A549 (cell line): Measurements from ENCODE around the gene BHLHA15. TPM values are rescaled to one million over a fixed set of nuclear protein-coding genes. Genes with fewer than 3 reads are reported as not detected.

ENCODE experiments used
- ATAC-seq, 2 experiments: fragments of 200-7000 bp in 1 of 2; fragments of >200 bp in 1 of 2; cut with Nextera tagmentation in 1 of 2; cut with Tn5 transposase in 1 of 2; 3 replicates each; pipeline versions ENCODE4 v1.8.0 to v1.9.1; 2018 to 2020; ENCODE audit warnings: mild to moderate bottlenecking in 1 of 2, moderate library complexity in 1 of 2
- CTCF ChIA-PET: fragments of 300-600 bp; sonication (Branson Sonifier 250); formaldehyde crosslinking; extraction: SDS; loops from one replicate; lab custom pipeline; 2021; ENCODE audit warnings: antibody characterized with exemption, inconsistent platforms; lab: Yijun Ruan, JAX
- POLR2A ChIA-PET: fragments of 350-600 bp; formaldehyde crosslinking; extraction: SDS; loops from one replicate; lab custom pipeline; 2021; ENCODE audit warnings: antibody characterized with exemption, inconsistent platforms; lab: Yijun Ruan, JAX
- DNase-seq, 2 experiments: peaks; one replicate each; pipeline versions ENCODE4 v3.0.0 to v3.0.0-alpha.2; 2011 to 2016; ENCODE audit warnings: low read depth in 1 of 2, low spot score in 1 of 2
- FAIRE-seq: peaks from 2 replicates; lab custom pipeline; 2011; peaks lifted over from hg19 to GRCh38; lab: Jason Lieb, UNC
- H3K27ac ChIP-seq, 2 experiments: fragments of >200 bp; sonication (Bioruptor Twin); formaldehyde crosslinking; 3 replicates each; pipeline ENCODE4 v1.5.1; 2016 to 2017
- H3K4me1 ChIP-seq: fragments of >200 bp; sonication (Bioruptor Twin); formaldehyde crosslinking; 3 replicates; pipeline ENCODE4 v1.6.1; 2016
- H3K4me2 ChIP-seq: fragments of >200 bp; sonication (Bioruptor Twin); formaldehyde crosslinking; 3 replicates; pipeline ENCODE4 v1.6.1; 2016
- H3K4me3 ChIP-seq: fragments of >200 bp; sonication (Bioruptor Twin); formaldehyde crosslinking; 3 replicates; pipeline ENCODE4 v1.5.1; 2016
- H3K9me3 ChIP-seq: fragments of >200 bp; sonication (Bioruptor Twin); formaldehyde crosslinking; 3 replicates; pipeline ENCODE4 v1.6.1; 2016
- CBX2 ChIP-seq: fragments of 200-600 bp; sonication (generic); IDR thresholded peaks from 2 replicates; pipeline ENCODE4 v1.6.1; 2016; ENCODE audit warnings: low read depth, mild to moderate bottlenecking, borderline replicate concordance
- E2F6 ChIP-seq: IDR thresholded peaks from 2 replicates; pipeline ENCODE4 v1.6.1; 2012; ENCODE audit warnings: low read depth, borderline replicate concordance
- EHMT2 ChIP-seq: fragments of 200-600 bp; sonication (generic); IDR thresholded peaks from 2 replicates; pipeline ENCODE4 v1.6.1; 2016; ENCODE audit warnings: antibody characterized with exemption, low read depth, mild to moderate bottlenecking, moderate library complexity
- EP300 ChIP-seq, 2 experiments: fragments of >200 bp; sonication (Bioruptor Twin); formaldehyde crosslinking; IDR thresholded peaks; 2 replicates in 1 of 2; 3 replicates in 1 of 2; pipeline ENCODE4 v1.6.1; 2016 to 2017
- FOSB ChIP-seq: fragments of 250-450 bp; sonication (Bioruptor Pico); IDR thresholded peaks from 2 replicates; pipeline ENCODE4 v1.5.0; 2020; ENCODE audit warnings: mild to moderate bottlenecking, moderate library complexity
- FOXS1 ChIP-seq: fragments of 250-450 bp; sonication (Bioruptor Pico); IDR thresholded peaks from 2 replicates; pipeline ENCODE4 v1.5.0; 2020; ENCODE audit warnings: mild to moderate bottlenecking, moderate library complexity
- HDAC2 ChIP-seq: fragments of 200-600 bp; sonication (generic); IDR thresholded peaks from 2 replicates; pipeline ENCODE4 v1.6.1; 2016
- HEYL ChIP-seq: fragments of 250-450 bp; sonication (Bioruptor Pico); IDR thresholded peaks from 2 replicates; pipeline ENCODE4 v1.8.0; 2021; ENCODE audit warnings: mild to moderate bottlenecking, moderate library complexity
- HOXA7 ChIP-seq: fragments of 250-450 bp; sonication (Bioruptor Pico); IDR thresholded peaks from 2 replicates; pipeline ENCODE4 v1.5.0; 2020; ENCODE audit warnings: mild to moderate bottlenecking, moderate library complexity
- HOXB13 ChIP-seq: fragments of 250-450 bp; sonication (Bioruptor Pico); IDR thresholded peaks from 2 replicates; pipeline ENCODE4 v1.5.0; 2020; ENCODE audit warnings: low read depth, mild to moderate bottlenecking, moderate library complexity
- HOXB5 ChIP-seq: fragments of 250-450 bp; sonication (Bioruptor Pico); IDR thresholded peaks from 2 replicates; pipeline ENCODE4 v1.5.0; 2020; ENCODE audit warnings: mild to moderate bottlenecking, moderate library complexity
- JUN ChIP-seq, 2 experiments: fragments of >200 bp; sonication (Bioruptor Twin); formaldehyde crosslinking; IDR thresholded peaks; 2 replicates in 1 of 2; 3 replicates in 1 of 2; pipeline ENCODE4 v1.6.1; 2016 to 2017
- NPAS2 ChIP-seq: fragments of 250-450 bp; sonication (Bioruptor Pico); IDR thresholded peaks from 2 replicates; pipeline ENCODE4 v1.8.0; 2022; ENCODE audit warnings: mild to moderate bottlenecking, moderate library complexity, borderline replicate concordance
- NR3C1 ChIP-seq: fragments of >200 bp; sonication (Bioruptor Twin); formaldehyde crosslinking; IDR thresholded peaks from 3 replicates; pipeline ENCODE4 v1.6.1; 2017
- POLR2A ChIP-seq: IDR thresholded peaks from 2 replicates; pipeline ENCODE4 v1.6.1; 2012; ENCODE audit warnings: mild to moderate bottlenecking, low read length
- RCOR1 ChIP-seq: fragments of 150-350 bp; IDR thresholded peaks from 2 replicates; pipeline ENCODE4 v1.6.1; 2014; ENCODE audit warnings: antibody characterized with exemption, low read length, low read depth
- RFX5 ChIP-seq: fragments of 450-650 bp; IDR thresholded peaks from 2 replicates; pipeline ENCODE4 v1.7.1; 2014; ENCODE audit warnings: antibody characterized with exemption, mild to moderate bottlenecking, moderate library complexity
- SREBF2 ChIP-seq: fragments of 450-650 bp; IDR thresholded peaks from 2 replicates; pipeline ENCODE4 v1.6.1; 2014; ENCODE audit warnings: mild to moderate bottlenecking, moderate library complexity
- ZC3H11A ChIP-seq: fragments of 450-650 bp; IDR thresholded peaks from 2 replicates; pipeline ENCODE4 v1.6.1; 2014; ENCODE audit warnings: antibody characterized with exemption, mild to moderate bottlenecking
- ZSCAN20 ChIP-seq: fragments of 250-450 bp; sonication (Bioruptor Pico); IDR thresholded peaks from 2 replicates; pipeline ENCODE4 v1.8.0; 2022; ENCODE audit warnings: mild to moderate bottlenecking, moderate library complexity
- WGBS: methylation state at CpG from one replicate; pipeline ENCODE4 v1.1.6; 2017; ENCODE audit errors: missing lambda C conversion rate; 5-methylcytosine and 5-hydroxymethylcytosine counted together
- polyA plus RNA-seq, 4 experiments: library from polyadenylated mRNA; depleted of rRNA in 3 of 4; stranded (reverse); fragments of >200 nt; fragmentation: RNase III in 1 of 4; extraction: RNeasy Plus Mini Kit Qiagen cat#74134 plus additional on column Dnase treatment in 1 of 4; gene quantifications; 2 replicates in 3 of 4; 3 replicates in 1 of 4; pipeline ENCODE4 v1.2.3, GENCODE V29; 2011 to 2017
- TF ChIP-seq, protein P1 (sequence below): fragments of 450-650 bp; IDR thresholded peaks from 2 replicates; pipeline ENCODE4 v1.6.1; 2014; ENCODE audit warnings: antibody characterized with exemption
- TF ChIP-seq, protein P2 (sequence below): fragments of 150-350 bp; IDR thresholded peaks from 2 replicates; pipeline ENCODE4 v1.6.1; 2014; ENCODE audit warnings: low read depth, mild to moderate bottlenecking, low read length
- TF ChIP-seq, protein P3 (sequence below): fragments of 250-450 bp; sonication (Bioruptor Pico); IDR thresholded peaks from 2 replicates; pipeline ENCODE4 v1.5.0; 2020; ENCODE audit warnings: low read depth, mild to moderate bottlenecking, moderate library complexity

BHLHA15 gene
- polyA plus RNA-seq, 2 of the 4 experiments (the other 2 are of a cell fraction) = 0.23 to 0.30 TPM

- CTCF ChIA-PET = interaction anchor here (0.9 to 3.8 kb wide), 3 partner anchors 11 to 221 kb away, joined by 3 to 10 read pairs (median 5); no protein-coding TSS in a partner anchor
Measured at GRCh38 chr7:98242342-98242741, 31.1 kb downstream of the BHLHA15 start.

DNA sequence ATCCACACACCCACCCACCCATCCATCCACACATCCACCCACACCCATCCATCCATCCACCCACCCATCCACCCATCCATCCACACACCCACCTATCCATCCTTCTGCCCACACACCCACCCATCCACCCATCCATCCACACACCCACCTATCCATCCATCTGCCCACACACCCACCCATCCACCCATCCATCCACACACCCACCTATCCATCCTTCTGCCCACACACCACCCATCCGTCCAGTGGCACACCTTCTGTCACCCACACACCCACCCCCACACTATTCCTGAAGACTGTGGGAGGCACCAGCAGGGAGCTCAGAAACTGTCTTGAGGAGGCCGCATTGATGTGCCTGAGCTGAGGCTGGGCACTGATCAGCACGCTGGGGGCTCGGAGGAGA is 31.7 kb downstream of the BHLHA15 start:
- FAIRE-seq (no peak), ATAC-seq (no peak), DNase-seq (no peak)
- WGBS = 83% methylated on average over 2 of the region's 4 CpGs
- CTCF ChIA-PET = interaction anchor here (1.0 kb wide), 2 partner anchors 14 to 159 kb away, joined by 3 to 4 read pairs; no protein-coding TSS in a partner anchor
- TF ChIP-seq EHMT2 (no peak), POLR2A (no peak), RCOR1 (no peak), ZC3H11A (no peak), HOXB13 (CRISPR knock-in tag) (no peak), JUN (IDR thresholded peaks at IDR 0.05) (no peak), HOXA7 (no peak), NR3C1 (no peak), EP300 (IDR thresholded peaks at IDR 0.05) (no peak), FOXS1 (CRISPR knock-in tag) (no peak), HDAC2 (no peak), HEYL (CRISPR knock-in tag) (no peak), E2F6 (no peak)
- TF ChIP-seq, protein P1, sequence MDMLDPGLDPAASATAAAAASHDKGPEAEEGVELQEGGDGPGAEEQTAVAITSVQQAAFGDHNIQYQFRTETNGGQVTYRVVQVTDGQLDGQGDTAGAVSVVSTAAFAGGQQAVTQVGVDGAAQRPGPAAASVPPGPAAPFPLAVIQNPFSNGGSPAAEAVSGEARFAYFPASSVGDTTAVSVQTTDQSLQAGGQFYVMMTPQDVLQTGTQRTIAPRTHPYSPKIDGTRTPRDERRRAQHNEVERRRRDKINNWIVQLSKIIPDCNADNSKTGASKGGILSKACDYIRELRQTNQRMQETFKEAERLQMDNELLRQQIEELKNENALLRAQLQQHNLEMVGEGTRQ = no peak
- TF ChIP-seq, protein P2, sequence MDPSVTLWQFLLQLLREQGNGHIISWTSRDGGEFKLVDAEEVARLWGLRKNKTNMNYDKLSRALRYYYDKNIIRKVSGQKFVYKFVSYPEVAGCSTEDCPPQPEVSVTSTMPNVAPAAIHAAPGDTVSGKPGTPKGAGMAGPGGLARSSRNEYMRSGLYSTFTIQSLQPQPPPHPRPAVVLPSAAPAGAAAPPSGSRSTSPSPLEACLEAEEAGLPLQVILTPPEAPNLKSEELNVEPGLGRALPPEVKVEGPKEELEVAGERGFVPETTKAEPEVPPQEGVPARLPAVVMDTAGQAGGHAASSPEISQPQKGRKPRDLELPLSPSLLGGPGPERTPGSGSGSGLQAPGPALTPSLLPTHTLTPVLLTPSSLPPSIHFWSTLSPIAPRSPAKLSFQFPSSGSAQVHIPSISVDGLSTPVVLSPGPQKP = no peak
- H3K27ac ChIP-seq = no peak overlapping the region
- POLR2A ChIA-PET = no interaction called here
- H3K9me3 ChIP-seq = no peaks in the 10 kb centered on the region
- H3K4me2 ChIP-seq = no peak overlapping the region
- H3K4me1 ChIP-seq = no peaks in the 10 kb centered on the region
- no peak overlapping the region for H3K4me3 ChIP-seq

More at GRCh38 chr7:98242342-98242741, 31.1 kb downstream of the BHLHA15 start:
- Histone ChIP-seq H3K4me3 (no peak overlapping the region), H3K9me3 (no peaks in the 10 kb centered on the region), H3K4me1 (no peaks in the 10 kb centered on the region), H3K27ac (no peak overlapping the region), H3K4me2 (no peak overlapping the region)
- no peak for FAIRE-seq
- WGBS = 100% methylated on average over 1 of the region's 1 CpG
- no peak for DNase-seq
- no peak for ATAC-seq
- no peak for TF ChIP-seq HOXB5 (CRISPR knock-in tag)
- no peak for TF ChIP-seq FOSB (CRISPR knock-in tag)
- no peak for TF ChIP-seq ZSCAN20 (CRISPR knock-in tag)
- TF ChIP-seq ZC3H11A = no peak
- no peak for TF ChIP-seq NPAS2 (CRISPR knock-in tag)
- no peak for TF ChIP-seq EP300 (IDR thresholded peaks at IDR 0.05)
- no peak for TF ChIP-seq HOXA7
- TF ChIP-seq RFX5 = no peak
- no peak for TF ChIP-seq CBX2
- POLR2A ChIA-PET = no interaction called here

GRCh38 chr7:98244871-98245270 is 33.6 kb downstream of the BHLHA15 start:
- FAIRE-seq (no peak), DNase-seq (no peak), ATAC-seq (no peak)
- 95% methylated on average over 13 of the region's 14 CpGs for WGBS
- Histone ChIP-seq H3K9me3 (no peaks in the 10 kb centered on the region), H3K27ac (no peak overlapping the region), H3K4me3 (no peak overlapping the region), H3K4me1 (no peaks in the 10 kb centered on the region), H3K4me2 (no peak overlapping the region)
- TF ChIP-seq SREBF2 = no peak
- TF ChIP-seq, protein P3, sequence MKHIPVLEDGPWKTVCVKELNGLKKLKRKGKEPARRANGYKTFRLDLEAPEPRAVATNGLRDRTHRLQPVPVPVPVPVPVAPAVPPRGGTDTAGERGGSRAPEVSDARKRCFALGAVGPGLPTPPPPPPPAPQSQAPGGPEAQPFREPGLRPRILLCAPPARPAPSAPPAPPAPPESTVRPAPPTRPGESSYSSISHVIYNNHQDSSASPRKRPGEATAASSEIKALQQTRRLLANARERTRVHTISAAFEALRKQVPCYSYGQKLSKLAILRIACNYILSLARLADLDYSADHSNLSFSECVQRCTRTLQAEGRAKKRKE (CRISPR knock-in tag) = no peak
- CTCF ChIA-PET = interaction anchor here (0.6 to 1.6 kb wide), 3 partner anchors 9 to 1081 kb away, joined by 4 to 6 read pairs (median 5); no protein-coding TSS in a partner anchor
- POLR2A ChIA-PET = no interaction called here
